Neuronal stem cell (in vitro differentiated cells): Measurements from ENCODE around the gene PLXNA1.

ENCODE experiments used
- DNase-seq: peaks from one replicate; pipeline ENCODE4 v3.0.0-alpha.2; 2013; ENCODE audit warnings: low spot score
- H2AFZ ChIP-seq: one replicate; pipeline ENCODE4 v1.6.1; 2013; ENCODE audit warnings: mild to moderate bottlenecking, low read length, inconsistent platforms
- H2AK5ac ChIP-seq: 2 replicates; pipeline ENCODE4 v1.6.1; 2013; ENCODE audit warnings: low read depth, mild to moderate bottlenecking, inconsistent platforms, low read length, moderate library complexity, mixed read lengths
- H2BK120ac ChIP-seq: 2 replicates; pipeline ENCODE4 v1.6.1; 2013; ENCODE audit warnings: low read depth, mild to moderate bottlenecking, inconsistent platforms, low read length, moderate library complexity, mixed read lengths
- H2BK12ac ChIP-seq: one replicate; pipeline ENCODE4 v1.6.1; 2013; ENCODE audit warnings: low read length, inconsistent platforms
- H2BK15ac ChIP-seq: 2 replicates; pipeline ENCODE4 v1.6.1; 2013; ENCODE audit warnings: mild to moderate bottlenecking, low read length, inconsistent platforms, mixed read lengths
- H2BK5ac ChIP-seq: one replicate; pipeline ENCODE4 v1.6.1; 2013; ENCODE audit warnings: inconsistent platforms, mild to moderate bottlenecking, low read length, moderate library complexity
- H3K14ac ChIP-seq: one replicate; pipeline ENCODE4 v1.6.1; 2013; ENCODE audit warnings: low read length, inconsistent platforms
- H3K18ac ChIP-seq: 2 replicates; pipeline ENCODE4 v1.6.1; 2013; ENCODE audit warnings: low read length, inconsistent platforms
- H3K23ac ChIP-seq: 2 replicates; pipeline ENCODE4 v1.6.1; 2013; ENCODE audit warnings: low read depth, mild to moderate bottlenecking, mixed read lengths, low read length, inconsistent platforms; ENCODE audit not compliant: poor library complexity
- H3K27ac ChIP-seq: replicated peaks from 3 replicates; pipeline ENCODE4 v1.5.1; 2013; ENCODE audit warnings: low read length, inconsistent platforms
- H3K27me3 ChIP-seq, 3 experiments: 2 replicates each; pipeline ENCODE4 v1.6.1; 2013; ENCODE audit warnings: low read length in 3 of 3, mild to moderate bottlenecking in 2 of 3, inconsistent platforms in 1 of 3, low read depth in 1 of 3, mixed read lengths in 1 of 3, moderate library complexity in 1 of 3; ENCODE audit not compliant: control insufficient read depth in 3 of 3, insufficient read depth in 3 of 3
- H3K36me3 ChIP-seq, 2 donors: replicated peaks in 1 of 2; 2 replicates each; pipeline ENCODE4 v1.6.1; 2013; ENCODE audit warnings: low read length in 2 of 2; ENCODE audit not compliant: control insufficient read depth in 2 of 2, insufficient read depth in 2 of 2
- H3K4ac ChIP-seq: 2 replicates; pipeline ENCODE4 v1.6.1; 2013; ENCODE audit warnings: inconsistent platforms, mild to moderate bottlenecking, low read length, moderate library complexity
- H3K4me1 ChIP-seq, 2 donors: 1 replicate in 1 of 2; 2 replicates in 1 of 2; pipeline ENCODE4 v1.6.1; 2013; ENCODE audit warnings: low read length in 2 of 2, low read depth in 1 of 2; ENCODE audit not compliant: control insufficient read depth in 2 of 2, insufficient read depth in 1 of 2
- H3K4me2 ChIP-seq: one replicate; pipeline ENCODE4 v1.6.1; 2013; ENCODE audit warnings: mild to moderate bottlenecking, low read length, inconsistent platforms; ENCODE audit not compliant: insufficient read depth, poor library complexity, severe bottlenecking
- H3K4me3 ChIP-seq, 2 donors: 2 replicates each; pipeline ENCODE4 v1.5.1; 2013; ENCODE audit warnings: low read length in 2 of 2, mild to moderate bottlenecking in 2 of 2, inconsistent platforms in 1 of 2, moderate library complexity in 1 of 2
- H3K79me1 ChIP-seq: one replicate; pipeline ENCODE4 v1.6.1; 2013; ENCODE audit warnings: low read depth, mild to moderate bottlenecking, inconsistent platforms, low read length, moderate library complexity
- H3K9ac ChIP-seq: one replicate; pipeline ENCODE4 v1.6.1; 2013; ENCODE audit warnings: mild to moderate bottlenecking, low read depth, low read length, inconsistent platforms; ENCODE audit not compliant: poor library complexity
- H3K9me3 ChIP-seq, 2 donors: replicated peaks in 1 of 2; 2 replicates each; pipeline versions ENCODE3 to v1.6.1; 2013; ENCODE audit warnings: low read length in 2 of 2, mild to moderate bottlenecking in 2 of 2, inconsistent platforms in 1 of 2, low read depth in 1 of 2, mixed read lengths in 1 of 2, moderate library complexity in 1 of 2; ENCODE audit not compliant: control insufficient read depth in 2 of 2, insufficient read depth in 1 of 2
- H4K8ac ChIP-seq: one replicate; pipeline ENCODE4 v1.6.1; 2013; ENCODE audit warnings: low read depth, mild to moderate bottlenecking, inconsistent platforms, low read length, moderate library complexity
- H4K91ac ChIP-seq: one replicate; pipeline ENCODE4 v1.6.1; 2013; ENCODE audit warnings: low read length, low read depth, mild to moderate bottlenecking, inconsistent platforms; ENCODE audit not compliant: poor library complexity
- WGBS, 2 donors: extraction: QIAGEN DNeasy Blood & Tissue Kit; methylation state at CpG; one replicate each; pipeline ENCODE4 v1.1.7; 2013; ENCODE audit warnings: missing lambda C conversion rate in 2 of 2, mixed read lengths in 1 of 2; ENCODE audit not compliant: insufficient read length in 2 of 2, insufficient replicate concordance in 1 of 2; ENCODE audit errors: extremely low coverage in 2 of 2; 5-methylcytosine and 5-hydroxymethylcytosine counted together

PLXNA1 gene

DNA sequence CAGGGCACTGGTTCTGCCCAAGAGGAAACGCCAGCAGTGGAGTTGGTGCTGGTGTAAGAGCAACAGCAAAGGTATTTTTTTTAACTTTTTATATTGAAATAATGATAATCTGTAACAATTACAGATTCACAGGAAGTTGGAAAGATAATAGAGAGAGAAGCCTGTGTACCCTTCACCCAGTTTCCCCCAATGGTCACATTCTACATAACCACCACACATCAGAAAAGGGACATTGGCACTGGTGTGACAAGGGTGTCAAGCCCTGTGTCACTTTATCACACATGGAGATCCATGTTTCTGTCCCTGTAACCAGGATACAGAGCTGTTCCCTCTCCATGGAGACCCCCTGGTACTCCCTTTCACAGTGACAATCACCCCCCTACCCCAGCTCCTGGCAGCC lies 9.1 kb upstream of the PLXNA1 start:
- Histone ChIP-seq H3K4me3 (no peak overlapping the region), H3K18ac (no peak overlapping the region), H2BK15ac (no peak overlapping the region), H3K79me1 (peaks cover 2% of the 10 kb centered on the region), H2AK5ac (no peak overlapping the region), H3K9ac (no peak overlapping the region), H3K4me1 (peaks cover 17 to 39% of the 10 kb centered on the region in 2 donors), H2AFZ (no peak overlapping the region), H3K4me2 (no peak overlapping the region), H2BK5ac (no peak overlapping the region), H2BK120ac (no peak overlapping the region), H3K27me3 (no peaks in the 10 kb centered on the region), H3K9me3 (peaks cover 8 to 9% of the 10 kb centered on the region in 2 donors), H3K4ac (no peak overlapping the region), H3K36me3 (no peaks in the 10 kb centered on the region), H4K8ac (no peak overlapping the region), H3K27ac (no peak overlapping the region), H3K14ac (no peak overlapping the region), H3K23ac (no peak overlapping the region), H4K91ac (no peak overlapping the region), H2BK12ac (no peak overlapping the region)
- no CpG with 5 or more reads among the region's 1 CpG for WGBS, 2 donors
- no peak for DNase-seq

DNA sequence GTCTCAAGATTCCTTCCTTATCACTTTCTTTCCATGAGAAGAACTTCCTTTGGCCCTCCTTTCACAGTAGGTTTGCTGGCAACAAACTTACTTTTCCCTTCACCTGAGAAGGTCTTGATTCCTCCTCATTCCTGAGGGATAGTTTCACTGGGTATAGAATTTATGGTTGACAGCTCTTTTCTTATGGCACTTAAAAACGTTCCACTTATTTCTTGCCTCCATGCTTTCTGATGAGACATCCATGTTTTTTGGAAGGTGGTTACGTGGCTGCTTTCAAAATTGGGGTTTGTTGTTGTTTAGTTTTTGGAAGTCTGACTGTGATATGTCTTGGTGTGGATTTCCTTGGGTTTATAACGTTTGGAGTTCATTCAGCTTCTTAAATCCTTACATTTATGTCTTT lies 8.2 kb upstream of the PLXNA1 start:
- Histone ChIP-seq H3K4me2 (no peak overlapping the region), H2BK120ac (no peak overlapping the region), H3K23ac (no peak overlapping the region), H2AFZ (no peak overlapping the region), H4K8ac (no peak overlapping the region), H2BK5ac (no peak overlapping the region), H3K27me3 (no peaks in the 10 kb centered on the region), H3K14ac (no peak overlapping the region), H3K4me3 (no peak overlapping the region), H3K18ac (no peak overlapping the region), H3K4ac (no peak overlapping the region), H3K4me1 (peaks cover 10 to 31% of the 10 kb centered on the region in 2 donors), H3K36me3 (no peaks in the 10 kb centered on the region), H2AK5ac (no peak overlapping the region), H2BK15ac (no peak overlapping the region), H3K9me3 (peaks cover 8 to 9% of the 10 kb centered on the region in 2 donors), H3K27ac (no peak overlapping the region), H3K79me1 (peaks cover 2% of the 10 kb centered on the region), H3K9ac (no peak overlapping the region), H4K91ac (no peak overlapping the region), H2BK12ac (no peak overlapping the region)
- no peak for DNase-seq
- no CpG with 5 or more reads among the region's 3 CpGs for WGBS, 2 donors

DNA sequence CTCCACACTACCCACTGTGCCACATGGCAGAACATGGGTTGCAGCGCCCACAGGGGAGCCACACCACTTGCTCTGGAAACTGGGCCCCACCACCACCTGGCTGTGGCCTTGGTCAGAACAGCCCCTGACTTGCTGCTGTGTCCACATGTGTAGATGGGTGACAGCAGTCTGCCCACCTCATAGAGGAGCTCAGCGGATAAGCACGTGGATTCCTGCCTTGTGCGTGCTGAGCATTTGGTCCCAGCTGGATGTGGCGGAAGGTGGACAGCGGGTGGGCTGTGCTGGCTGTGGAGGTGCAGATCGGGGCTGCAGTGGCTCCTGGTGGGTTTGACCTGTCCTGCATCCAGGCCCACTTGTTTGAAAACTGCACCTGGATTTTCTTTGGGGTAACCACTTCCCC lies 6.0 kb upstream of the PLXNA1 start:
- H4K8ac ChIP-seq: no peak overlapping the region
- H2BK15ac ChIP-seq: no peak overlapping the region
- H2AK5ac ChIP-seq: no peak overlapping the region
- H3K36me3 ChIP-seq: no peaks in the 10 kb centered on the region
- peaks cover 8 to 9% of the 10 kb centered on the region in 2 donors for H3K9me3 ChIP-seq
- no peak overlapping the region for H4K91ac ChIP-seq
- H3K79me1 ChIP-seq: peaks cover 2% of the 10 kb centered on the region
- H3K23ac ChIP-seq: no peak overlapping the region
- no peak overlapping the region for H2BK120ac ChIP-seq
- H3K18ac ChIP-seq: no peak overlapping the region
- H3K4me3 ChIP-seq: no peak overlapping the region
- no peak overlapping the region for H3K4me2 ChIP-seq
- WGBS, 2 donors: no CpG with 5 or more reads among the region's 7 CpGs
- peaks cover 0 to 3% (median 0%) of the 10 kb centered on the region in 3 experiments for H3K27me3 ChIP-seq
- H3K14ac ChIP-seq: no peak overlapping the region
- peaks cover 11% of the 10 kb centered on the region in 2 donors for H3K4me1 ChIP-seq
- H3K27ac ChIP-seq: no peak overlapping the region
- no peak overlapping the region for H2BK5ac ChIP-seq
- no peak overlapping the region for H3K9ac ChIP-seq
- H2BK12ac ChIP-seq: no peak overlapping the region
- DNase-seq: no peak
- H2AFZ ChIP-seq: no peak overlapping the region
- H3K4ac ChIP-seq: no peak overlapping the region

DNA sequence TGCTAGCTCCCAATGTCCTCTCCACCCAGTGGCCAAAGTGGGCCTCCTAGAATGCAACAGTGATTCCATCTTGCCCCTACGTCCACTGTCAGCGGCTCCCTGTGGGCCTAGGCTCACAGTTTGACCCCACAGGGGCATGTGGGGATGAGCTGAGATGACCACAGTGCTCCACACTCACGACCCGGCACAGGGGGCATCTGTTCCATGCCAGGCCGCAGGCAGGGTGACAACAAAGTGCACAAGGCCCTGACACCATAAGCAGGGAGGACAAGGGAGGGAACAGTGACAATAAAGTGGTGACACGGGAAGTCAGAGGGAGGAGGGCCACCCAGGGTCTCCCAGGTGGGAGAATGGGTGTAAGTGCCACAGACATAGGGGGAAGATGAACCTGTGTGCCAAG lies 5.1 kb upstream of the PLXNA1 start:
- no peak overlapping the region for H4K8ac ChIP-seq
- H2BK12ac ChIP-seq: no peak overlapping the region
- no peak overlapping the region for H2AFZ ChIP-seq
- peaks cover 0 to 7% (median 0%) of the 10 kb centered on the region in 3 experiments for H3K27me3 ChIP-seq
- peak overlapping the region; percentile 82 for H3K9ac ChIP-seq
- peak overlapping the region; percentile 0 for H2AK5ac ChIP-seq
- peak overlapping the region; percentile 74 for H4K91ac ChIP-seq
- no peaks in the 10 kb centered on the region for H3K36me3 ChIP-seq
- H2BK120ac ChIP-seq: no peak overlapping the region
- H3K79me1 ChIP-seq: peaks cover 2% of the 10 kb centered on the region
- peak overlapping the region; percentile 8 for H2BK15ac ChIP-seq
- H3K9me3 ChIP-seq: peaks cover 8 to 9% of the 10 kb centered on the region in 2 donors
- DNase-seq: no peak
- H3K18ac ChIP-seq: peak overlapping the region; percentile 65
- H3K4me1 ChIP-seq: peaks cover 6 to 10% of the 10 kb centered on the region in 2 donors
- H3K23ac ChIP-seq: peak overlapping the region; percentile 71
- no CpG with 5 or more reads among the region's 6 CpGs for WGBS, 2 donors
- H3K27ac ChIP-seq: no peak overlapping the region
- peak overlapping the region in 1 of 2 donors; percentile 0 for H3K4me3 ChIP-seq
- no peak overlapping the region for H3K4ac ChIP-seq
- no peak overlapping the region for H2BK5ac ChIP-seq
- H3K14ac ChIP-seq: peak overlapping the region; percentile 49
- H3K4me2 ChIP-seq: no peak overlapping the region
